Measurements from ENCODE around the gene NFAM1.

DNA sequence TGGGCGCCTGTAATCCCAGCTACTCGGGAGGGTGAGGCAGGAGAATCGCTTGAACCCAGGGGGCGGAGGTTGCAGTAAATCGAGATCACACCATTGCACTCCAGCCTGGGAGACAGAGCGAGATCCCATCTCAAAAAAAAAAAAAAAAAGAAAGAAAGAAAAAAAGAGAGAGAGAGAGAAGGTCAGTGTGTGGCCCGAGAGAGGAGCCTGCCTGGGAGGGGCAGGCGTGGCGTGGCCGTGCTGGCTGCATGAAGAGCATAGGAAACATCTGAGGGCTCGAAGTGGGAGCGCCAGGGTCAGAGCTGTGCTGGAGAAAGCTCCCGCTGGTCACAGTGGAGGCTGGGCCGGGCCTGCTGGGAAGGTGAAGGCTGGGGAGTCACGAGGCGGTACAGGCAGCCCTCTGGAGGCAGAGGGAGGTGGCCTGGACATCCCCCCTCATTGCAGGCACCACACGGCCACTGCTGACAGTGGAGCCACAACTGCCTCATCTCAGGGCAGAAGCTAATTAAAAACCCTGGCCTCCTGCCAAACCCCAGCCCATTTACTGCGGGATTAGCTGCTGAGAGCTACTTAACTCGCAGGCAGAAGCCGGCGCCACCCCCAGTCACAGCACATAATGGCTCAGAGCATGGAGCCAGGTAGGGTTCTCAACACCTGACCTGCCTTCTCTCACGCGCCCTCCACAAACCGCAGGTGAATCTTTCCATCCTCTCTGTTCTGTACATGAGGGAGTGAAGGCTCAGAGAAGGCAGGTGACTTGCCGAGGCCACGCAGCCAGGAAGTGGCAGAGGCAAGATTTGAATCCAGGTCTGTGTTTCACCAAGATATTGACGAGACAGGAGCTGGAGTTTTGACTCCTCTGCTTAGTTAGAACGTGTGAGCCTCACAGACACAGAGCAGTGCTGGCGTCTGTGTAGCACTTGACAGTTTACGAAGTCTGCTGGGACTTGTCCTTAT lies 32.6 kb downstream of the NFAM1 start:
- TF ChIP-seq POLR2A (IDR thresholded peaks at IDR 0.05; ENCODE audit: low read depth, low read length): no peak
- no peak for TF ChIP-seq TAF1 (IDR thresholded peaks at IDR 0.05; ENCODE audit: low read depth, low read length)
